Stomach (tissue), 9 donors: Measurements from ENCODE around the gene SLC36A3. TPM values are rescaled to one million over a fixed set of nuclear protein-coding genes. Genes with fewer than 3 reads are reported as not detected.

Source experiments
- DNase-seq, 2 donors: peaks; one replicate each; pipeline versions ENCODE4 v3.0.0 to v3.0.0-alpha.2; 2013 to 2019
- H3K27ac ChIP-seq, 5 donors: fragments of 200-600 bp in 4 of 5; sonication (generic) in 4 of 5; one replicate each; pipeline ENCODE4 v1.5.1; 2013 to 2019; ENCODE audit warnings: mild to moderate bottlenecking in 1 of 5, moderate library complexity in 1 of 5
- H3K27me3 ChIP-seq, 3 donors: fragments of 200-600 bp; sonication (generic); one replicate each; pipeline ENCODE4 v1.5.1; 2017 to 2019; ENCODE audit warnings: mixed run types in 1 of 3
- H3K36me3 ChIP-seq, 4 donors: fragments of 200-600 bp; sonication (generic); 1 replicate in 3 of 4; 2 replicates in 1 of 4; pipeline ENCODE4 v1.5.1; 2016 to 2019
- H3K4me1 ChIP-seq, 4 donors: fragments of 200-600 bp; sonication (generic); one replicate each; pipeline ENCODE4 v1.5.1; 2016 to 2019
- H3K4me3 ChIP-seq, 4 donors: fragments of 200-600 bp; sonication (generic) in 3 of 4; one replicate each; pipeline ENCODE4 v1.5.1; 2016 to 2019; ENCODE audit warnings: mild to moderate bottlenecking in 1 of 4
- H3K9me3 ChIP-seq, 4 donors: fragments of 200-600 bp; sonication (generic); one replicate each; pipeline ENCODE4 v1.5.1; 2016 to 2019
- CTCF ChIP-seq, 7 experiments: fragments of 450-650 bp in 4 of 7; fragments of 200-600 bp in 3 of 7; sonication (generic) in 3 of 7; IDR thresholded peaks; one replicate each; pipeline ENCODE4 v1.5.1; 2016 to 2019; ENCODE audit warnings: antibody characterized with exemption in 7 of 7, control low read depth in 2 of 7, mild to moderate bottlenecking in 1 of 7
- EP300 ChIP-seq: sonication (generic); formaldehyde crosslinking; IDR thresholded peaks from one replicate; pipeline ENCODE4 v1.6.1; 2017; ENCODE audit warnings: antibody characterized with exemption
- POLR2A ChIP-seq, 4 donors: fragments of 450-650 bp; IDR thresholded peaks; one replicate each; pipeline ENCODE4 v1.6.1; 2016; ENCODE audit warnings: antibody characterized with exemption in 4 of 4, control low read depth in 2 of 4, mild to moderate bottlenecking in 1 of 4, moderate library complexity in 1 of 4
- POLR2AphosphoS5 ChIP-seq, 3 donors: sonication (generic); formaldehyde crosslinking; IDR thresholded peaks; one replicate each; pipeline ENCODE4 v1.6.1; 2016; ENCODE audit warnings: antibody characterized with exemption in 3 of 3
- WGBS, 5 donors: extraction: QIAGEN DNeasy Blood & Tissue Kit in 3 of 5; methylation state at CpG; one replicate each; pipeline versions ENCODE4 v1.1.5 to v1.1.7; 2013 to 2018; 5-methylcytosine and 5-hydroxymethylcytosine counted together
- intact Hi-C: fragments of 100-400 bp; cut with DNase I; formaldehyde crosslinking; loops from one replicate; pipeline ENCODE4 v1.15.1; 2023; ENCODE audit warnings: low total_unique reads
- polyA plus RNA-seq, 3 donors: library from polyadenylated mRNA; stranded (reverse); fragments of 200-250 nt; gene quantifications; one replicate each; pipeline ENCODE4 v1.2.3, GENCODE V29; 2013
- total RNA-seq, 5 donors: library from RNA; depleted of rRNA; stranded (reverse); fragments of >200 nt; gene quantifications; one replicate each; pipeline versions ENCODE4 v1.1.0 to v1.2.3, GENCODE V29; 2014 to 2016
- donor health status: healthy with polysubstance abuse.
- donor health status: Bipolar disorder and iron deficiency.
- donor health status: healthy.

Gene SLC36A3
- total and polyA plus RNA-seq, 8 donors = not detected

GRCh38 chr5:151285683-151286082, 17.9 kb downstream of the SLC36A3 start:
- Histone ChIP-seq H3K4me1 (no peaks in the 10 kb centered on the region), H3K27ac (no peak overlapping the region), H3K4me3 (no peak overlapping the region), H3K9me3 (no peaks in the 10 kb centered on the region), H3K36me3 (no peaks in the 10 kb centered on the region), H3K27me3 (no peaks in the 10 kb centered on the region)
- no peak for TF ChIP-seq CTCF (IDR thresholded peaks at IDR 0.05)
- TF ChIP-seq POLR2A (IDR thresholded peaks at IDR 0.05) = no peak
- TF ChIP-seq POLR2AphosphoS5 (IDR thresholded peaks at IDR 0.05) = no peak
- TF ChIP-seq EP300 = no peak
- DNase-seq = no peak
- WGBS, 5 donors = 71 to 78% (median 72%) methylated on average over 5 of the region's 5 CpGs
- intact Hi-C loops = no loop called here

DNA sequence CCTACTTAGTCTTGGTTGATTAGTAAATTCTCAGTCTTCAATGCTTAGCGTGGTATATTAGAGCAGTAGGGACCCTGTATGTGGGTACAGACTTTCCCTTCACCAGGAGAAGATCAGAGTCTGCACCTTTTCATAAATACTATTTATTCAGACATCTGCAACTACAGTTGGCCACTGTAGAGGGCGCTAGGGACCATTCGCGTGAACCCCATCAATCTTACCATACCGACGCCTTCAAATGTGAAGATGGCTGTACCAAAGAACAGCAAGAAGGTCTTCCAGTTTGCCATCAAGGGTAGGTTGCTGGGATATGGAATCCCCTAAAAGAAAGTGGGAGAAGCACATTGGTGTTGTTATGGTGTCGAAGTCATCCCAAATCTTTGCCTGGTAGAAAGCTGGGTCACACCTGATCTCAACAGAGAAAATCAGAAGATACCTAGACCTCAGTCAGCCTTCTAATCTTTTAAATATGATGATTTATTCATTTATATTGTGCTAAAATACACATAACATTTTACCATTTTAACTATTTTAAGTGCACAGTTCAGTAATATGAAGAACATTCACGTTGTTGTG, 19.1 kb downstream of the SLC36A3 start:
- Histone ChIP-seq H3K27ac (no peak overlapping the region), H3K9me3 (no peaks in the 10 kb centered on the region), H3K36me3 (no peaks in the 10 kb centered on the region), H3K4me3 (no peak overlapping the region), H3K4me1 (no peaks in the 10 kb centered on the region), H3K27me3 (no peaks in the 10 kb centered on the region)
- 27 to 32% (median 31%) methylated on average over 8 of the region's 8 CpGs for WGBS, 5 donors
- TF ChIP-seq POLR2A (IDR thresholded peaks at IDR 0.05) (no peak), EP300 (no peak), CTCF (IDR thresholded peaks at IDR 0.05) (no peak), POLR2AphosphoS5 (IDR thresholded peaks at IDR 0.05) (no peak)
- no peak for DNase-seq
- intact Hi-C loops = no loop called here

DNA sequence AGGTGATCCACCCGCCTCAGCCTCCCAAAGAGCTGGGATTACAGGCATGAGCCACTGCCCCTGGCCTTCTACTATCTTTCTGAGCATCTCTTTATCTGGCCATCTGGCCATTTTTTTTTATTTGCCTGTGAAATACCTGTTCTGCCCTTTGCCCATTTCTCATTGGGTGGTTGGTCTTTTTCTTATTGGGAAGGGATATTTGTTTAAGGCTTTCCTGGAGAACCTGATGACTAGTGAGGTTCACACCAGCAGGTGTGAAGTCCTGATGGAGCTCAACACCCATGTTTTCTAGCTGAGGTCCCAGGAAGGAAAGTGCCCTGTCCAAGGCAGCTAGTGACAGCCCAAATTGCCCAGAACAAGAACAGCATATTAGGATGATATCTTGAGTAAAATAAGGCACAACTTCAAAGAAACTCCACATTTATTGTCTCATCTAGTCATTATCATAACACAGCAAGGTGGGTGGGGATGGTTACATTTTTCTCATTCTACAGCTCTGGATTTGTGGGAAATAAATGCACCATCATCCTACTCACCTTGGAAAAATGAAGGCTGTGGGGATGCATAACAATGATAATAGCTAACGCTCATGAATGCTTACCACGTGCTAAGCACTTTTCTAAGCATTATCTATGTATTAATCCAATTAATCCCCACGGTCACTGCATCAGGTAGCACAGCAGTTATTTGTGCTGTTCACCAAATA, 20.3 kb downstream of the SLC36A3 start:
- Histone ChIP-seq H3K27me3 (no peaks in the 10 kb centered on the region), H3K27ac (no peak overlapping the region), H3K9me3 (no peaks in the 10 kb centered on the region), H3K4me3 (no peak overlapping the region), H3K36me3 (no peaks in the 10 kb centered on the region), H3K4me1 (no peaks in the 10 kb centered on the region)
- DNase-seq = no peak
- no peak for TF ChIP-seq POLR2AphosphoS5 (IDR thresholded peaks at IDR 0.05)
- no peak for TF ChIP-seq CTCF (IDR thresholded peaks at IDR 0.05)
- TF ChIP-seq POLR2A (IDR thresholded peaks at IDR 0.05) = no peak
- no peak for TF ChIP-seq EP300
- intact Hi-C loops = no loop called here
- 75 to 83% (median 79%) methylated on average over 4 of the region's 4 CpGs for WGBS, 5 donors

DNA sequence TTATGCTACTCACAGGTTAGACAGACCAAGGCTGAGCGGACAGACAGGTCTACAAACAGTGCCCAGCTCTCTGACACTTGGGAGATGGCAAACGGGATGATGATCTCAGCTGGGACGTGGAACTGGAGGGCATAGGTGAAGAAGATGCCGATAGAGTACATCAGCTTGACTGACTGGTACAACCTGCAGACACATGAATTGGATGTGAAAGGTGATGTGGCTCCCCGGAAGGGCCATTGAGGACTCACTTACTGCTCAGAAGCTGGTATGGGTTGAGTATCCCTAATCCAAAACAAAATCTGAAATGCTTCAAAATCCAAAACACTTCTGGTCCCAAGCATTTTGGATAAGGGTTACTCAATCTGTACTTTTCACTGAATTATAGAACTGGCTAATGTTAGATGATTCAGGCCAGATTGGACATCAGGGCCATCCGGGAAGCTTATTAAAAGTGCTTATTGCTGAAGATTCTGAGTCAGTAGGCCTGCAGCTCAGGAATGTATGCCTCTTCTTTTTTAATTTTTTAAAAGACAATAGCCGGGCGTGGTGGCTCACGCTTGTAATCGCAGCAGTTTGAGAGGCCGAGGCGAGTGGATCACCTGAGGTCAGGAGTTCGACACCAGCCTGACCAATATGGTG, 22.4 kb downstream of the SLC36A3 start:
- Histone ChIP-seq H3K27ac (no peak overlapping the region), H3K4me3 (no peak overlapping the region), H3K36me3 (no peaks in the 10 kb centered on the region), H3K4me1 (no peaks in the 10 kb centered on the region), H3K27me3 (no peaks in the 10 kb centered on the region), H3K9me3 (no peaks in the 10 kb centered on the region)
- intact Hi-C loops = no loop called here
- DNase-seq = no peak
- WGBS, 5 donors = 85 to 95% (median 90%) methylated on average over 12 to 13 of the region's 13 CpGs
- TF ChIP-seq POLR2AphosphoS5 (IDR thresholded peaks at IDR 0.05) (no peak), EP300 (no peak), POLR2A (IDR thresholded peaks at IDR 0.05) (no peak), CTCF (IDR thresholded peaks at IDR 0.05) (no peak)
